CD4-positive, alpha-beta T cell treated with Interleukin-17A for 1 hour (primary cell): ENCODE results near the gene TTC23.
"Not testable (repeated sequence)": the region's sequence is repeated elsewhere in the genome, so short reads cannot be mapped to it uniquely, and the experiment has no call there.

Experiments used
- DNase-seq: peaks from one replicate; pipeline ENCODE4 v3.0.0-alpha.2; 2020

Gene TTC23

GRCh38 chr15:99192181-99192580 is 57.2 kb downstream of the TTC23 start:
- not testable (repeated sequence) for DNase-seq

- DNase-seq, result no peak
Measured at GRCh38 chr15:99187936-99188335, 61.4 kb downstream of the TTC23 start.

- no peak for DNase-seq
Measured at GRCh38 chr15:99185414-99186130, 63.8 kb downstream of the TTC23 start.

GRCh38 chr15:99182791-99183190 is 66.6 kb downstream of the TTC23 start:
- no peak for DNase-seq

GRCh38 chr15:99181545-99181971 is 67.8 kb downstream of the TTC23 start:
- no peak for DNase-seq

GRCh38 chr15:99180964-99181306 is 68.4 kb downstream of the TTC23 start:
- DNase-seq, result no peak

- DNase-seq, result no peak
Measured at GRCh38 chr15:99180086-99180963, 69.1 kb downstream of the TTC23 start.

GRCh38 chr15:99177679-99178078 is 71.7 kb downstream of the TTC23 start:
- no peak for DNase-seq

- DNase-seq, result no peak
Measured at GRCh38 chr15:99176757-99177156, 72.6 kb downstream of the TTC23 start.

GRCh38 chr15:99174567-99175395 is 74.6 kb downstream of the TTC23 start:
- DNase-seq, result no peak

- DNase-seq, result no peak
Measured at GRCh38 chr15:99172989-99173388, 76.4 kb downstream of the TTC23 start.

- no peak for DNase-seq
Measured at GRCh38 chr15:99172171-99172570, 77.2 kb downstream of the TTC23 start.

GRCh38 chr15:99170476-99171065 is 78.8 kb downstream of the TTC23 start:
- no peak for DNase-seq

GRCh38 chr15:99169769-99170311 is 79.5 kb downstream of the TTC23 start:
- DNase-seq, result no peak

- DNase-seq, result no peak
Measured at GRCh38 chr15:99168601-99169580, 80.5 kb downstream of the TTC23 start.

- no peak for DNase-seq
Measured at GRCh38 chr15:99167640-99168039, 81.7 kb downstream of the TTC23 start.

GRCh38 chr15:99167201-99167600 is 82.2 kb downstream of the TTC23 start:
- no peak for DNase-seq

- no peak for DNase-seq
Measured at GRCh38 chr15:99165956-99166689, 83.3 kb downstream of the TTC23 start.

- no peak for DNase-seq
Measured at GRCh38 chr15:99165020-99165790, 84.2 kb downstream of the TTC23 start.

GRCh38 chr15:99164119-99164518 is 85.3 kb downstream of the TTC23 start:
- no peak for DNase-seq
